Aorta (tissue), 5 donors: ENCODE results near the gene GNGT1. TPM values are rescaled to one million over a fixed set of nuclear protein-coding genes. Genes with fewer than 3 reads are reported as not detected.

ENCODE experiments used
- ATAC-seq: fragments of 200-7000 bp; cut with Tn5 transposase; one replicate; pipeline ENCODE4 v1.9.1; 2022; ENCODE audit warnings: moderate library complexity; ENCODE audit not compliant: low FRiP score
- DNase-seq, 2 donors: peaks; one replicate each; pipeline ENCODE4 v3.0.0-alpha.2; 2020
- H3K27ac ChIP-seq, 2 donors: one replicate each; pipeline ENCODE4 v1.5.1; 2013; ENCODE audit warnings: low read length in 2 of 2, mild to moderate bottlenecking in 2 of 2, moderate library complexity in 2 of 2, control low read depth in 1 of 2, inconsistent platforms in 1 of 2, low read depth in 1 of 2
- H3K27me3 ChIP-seq, 2 donors: one replicate each; pipeline ENCODE4 v1.6.1; 2013; ENCODE audit warnings: control low read depth in 1 of 2, low read length in 1 of 2, mild to moderate bottlenecking in 1 of 2, moderate library complexity in 1 of 2; ENCODE audit not compliant: insufficient read depth in 2 of 2, control insufficient read depth in 1 of 2
- H3K36me3 ChIP-seq, 2 donors: one replicate each; pipeline ENCODE4 v1.6.1; 2013; ENCODE audit warnings: control low read depth in 1 of 2, low read length in 1 of 2, mild to moderate bottlenecking in 1 of 2; ENCODE audit not compliant: insufficient read depth in 2 of 2, control insufficient read depth in 1 of 2
- H3K4me1 ChIP-seq, 2 donors: one replicate each; pipeline ENCODE4 v1.6.1; 2013; ENCODE audit warnings: low read length in 2 of 2, control low read depth in 1 of 2, mild to moderate bottlenecking in 1 of 2, moderate library complexity in 1 of 2; ENCODE audit not compliant: insufficient read depth in 2 of 2, control insufficient read depth in 1 of 2
- H3K4me3 ChIP-seq, 2 donors: one replicate each; pipeline ENCODE4 v1.5.1; 2013; ENCODE audit warnings: low read length in 2 of 2, control low read depth in 1 of 2, mild to moderate bottlenecking in 1 of 2
- H3K9me3 ChIP-seq: one replicate; pipeline ENCODE4 v1.6.1; 2013; ENCODE audit warnings: mild to moderate bottlenecking, low read length; ENCODE audit not compliant: control insufficient read depth
- WGBS, 2 donors: extraction: QIAGEN DNeasy Blood & Tissue Kit; methylation state at CpG; one replicate each; pipeline ENCODE4 v1.1.7; 2013; 5-methylcytosine and 5-hydroxymethylcytosine counted together
- intact Hi-C, 2 donors: fragments of 100-400 bp; cut with DNase I; formaldehyde crosslinking; loops; one replicate each; pipeline versions ENCODE4 v1.14.2 to v1.15.0; 2022
- long read RNA-seq, 2 donors: library from polyadenylated mRNA; unstranded; transcript quantifications; one replicate each; pipeline ENCODE4 v2.0.0, GENCODE V29; 2020 to 2021
- polyA plus RNA-seq, 2 donors: library from polyadenylated mRNA; stranded (reverse); fragments of 200-250 nt; gene quantifications; one replicate each; pipeline ENCODE4 v1.2.3, GENCODE V29; 2013
- total RNA-seq, 2 donors: library from RNA; stranded (reverse); fragmentation: NEBNext Ultra II Directional; extraction: Animal tissue kit (Norgen Biotek cat#: 25700); gene quantifications; one replicate each; pipeline ENCODE4 v1.2.1, GENCODE V29; 2021
- donor health status: healthy with polysubstance abuse.
- donor health status: Bipolar disorder and iron deficiency.
- donor health status: DM: no; HTN: no; CAD: no.
- donor health status: DM: no; HTN: no; CAD: no.
- donor health status: DM: yes; HTN: yes; CAD: no.

GNGT1 gene
- total RNA-seq (not detected), polyA plus RNA-seq (not detected)
- long read RNA-seq, donor 1, result 0 reads
- long read RNA-seq, donor 2, result 0 reads

DNA sequence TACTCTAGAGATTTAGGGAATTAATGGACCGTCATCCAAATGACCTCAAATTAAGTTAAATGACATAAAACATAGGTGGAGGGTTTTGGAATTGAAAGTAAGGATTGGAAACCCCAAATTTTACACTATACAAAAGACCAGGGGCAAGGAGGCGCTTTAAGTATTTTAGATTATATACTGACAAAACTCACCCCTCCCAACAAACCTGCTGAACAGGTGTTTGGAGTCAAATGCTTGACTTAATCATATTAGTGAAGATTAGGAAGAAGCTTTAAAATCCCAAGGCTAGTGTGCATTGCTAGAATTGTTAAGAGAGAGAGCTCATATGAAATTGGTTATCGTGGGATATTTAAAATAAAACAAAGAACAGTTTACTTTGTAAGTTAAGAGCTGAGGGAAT, at the start of gene GNGT1:
Gene GNGT1 (plus strand): TSS at position 301 of the 400 bp plus-strand sequence. CDS start 180 bp downstream, outside the sequence.
- H3K36me3 ChIP-seq, result no peaks in the 10 kb centered on the region
- no peak for DNase-seq
- intact Hi-C loops, result no loop called here
- H3K27ac ChIP-seq, result no peak within 1 kb of the TSS
- WGBS, 2 donors, result 66 to 67% methylated on average over 3 of the region's 3 CpGs
- no peak for ATAC-seq
- no peaks in the 10 kb centered on the region for H3K27me3 ChIP-seq
- no peak within 1 kb of the TSS for H3K4me3 ChIP-seq
- H3K9me3 ChIP-seq, result no peaks in the 10 kb centered on the region
- H3K4me1 ChIP-seq, result no peaks in the 10 kb centered on the region

DNA sequence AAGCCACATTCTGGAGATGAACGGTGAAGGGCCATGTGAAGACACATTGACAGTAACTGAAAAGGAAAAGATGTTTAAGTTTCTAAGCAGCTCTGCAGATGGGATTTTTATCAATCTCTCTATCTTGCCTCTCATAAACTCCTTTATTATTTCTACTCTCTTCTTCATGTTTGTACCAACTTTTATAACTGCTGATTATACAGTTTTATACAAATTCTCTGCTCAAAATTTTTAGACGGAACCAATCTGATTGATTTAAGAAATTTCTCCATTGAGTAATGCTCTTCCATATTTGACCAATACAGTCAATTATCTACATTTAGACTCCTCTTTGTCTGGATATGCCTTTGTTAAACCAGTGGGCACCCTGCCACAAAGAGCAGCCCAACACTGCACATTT, 47.5 kb upstream of the GNGT1 start:
- Histone ChIP-seq H3K9me3 (no peaks in the 10 kb centered on the region), H3K4me1 (no peaks in the 10 kb centered on the region), H3K4me3 (no peak overlapping the region), H3K36me3 (no peaks in the 10 kb centered on the region), H3K27ac (no peak overlapping the region), H3K27me3 (no peaks in the 10 kb centered on the region)
- WGBS, 2 donors, result 92 to 96% methylated on average over 2 of the region's 2 CpGs
- DNase-seq (no peak), ATAC-seq (no peak)
- intact Hi-C loops, result no loop called here

- Histone ChIP-seq H3K4me1 (no peaks in the 10 kb centered on the region), H3K36me3 (no peaks in the 10 kb centered on the region), H3K9me3 (no peaks in the 10 kb centered on the region), H3K27me3 (no peaks in the 10 kb centered on the region), H3K27ac (no peak overlapping the region), H3K4me3 (no peak overlapping the region)
- DNase-seq (no peak), ATAC-seq (no peak)
- intact Hi-C loops, result no loop called here
- WGBS, 2 donors, result 92 to 94% methylated on average over 1 of the region's 1 CpG
Measured at GRCh38 chr7:93860261-93860660, 46.1 kb upstream of the GNGT1 start.

- H3K27me3 ChIP-seq, result no peaks in the 10 kb centered on the region
- H3K4me3 ChIP-seq, result no peak overlapping the region
- intact Hi-C loops, result no loop called here
- no peak overlapping the region for H3K27ac ChIP-seq
- ATAC-seq (no peak), DNase-seq (no peak)
- no peaks in the 10 kb centered on the region for H3K4me1 ChIP-seq
- whole genome bisulfite sequencing, 2 donors, result 84 to 88% methylated on average over 4 of the region's 4 CpGs
- no peaks in the 10 kb centered on the region for H3K9me3 ChIP-seq
- H3K36me3 ChIP-seq, result no peaks in the 10 kb centered on the region
Measured at GRCh38 chr7:93861325-93861949, 44.9 kb upstream of the GNGT1 start.

DNA sequence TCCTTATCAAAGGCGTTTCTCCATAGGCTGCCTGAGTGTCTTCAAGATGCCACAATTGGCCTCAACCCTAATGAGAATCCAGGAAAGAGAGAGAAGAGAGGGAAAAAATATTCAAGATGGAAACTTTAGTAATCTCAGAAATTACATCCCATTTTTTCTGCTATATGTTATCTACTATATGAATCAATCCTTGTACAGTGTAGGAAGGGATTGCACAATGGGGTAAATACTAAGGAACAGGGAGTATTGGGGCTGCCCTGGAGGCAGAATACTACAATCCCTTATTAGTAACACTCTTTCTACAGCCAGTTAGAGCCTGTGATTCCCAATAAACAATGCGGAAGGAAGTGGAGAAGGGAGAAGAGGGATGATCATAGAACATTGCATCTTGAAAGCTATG, 43.7 kb upstream of the GNGT1 start:
- intact Hi-C loops, result no loop called here
- no peak overlapping the region for H3K4me3 ChIP-seq
- DNase-seq, result no peak
- ATAC-seq, result no peak
- no peaks in the 10 kb centered on the region for H3K27me3 ChIP-seq
- H3K27ac ChIP-seq, result no peak overlapping the region
- no peaks in the 10 kb centered on the region for H3K36me3 ChIP-seq
- no peaks in the 10 kb centered on the region for H3K4me1 ChIP-seq
- no peaks in the 10 kb centered on the region for H3K9me3 ChIP-seq
- 76 to 88% methylated on average over 2 of the region's 2 CpGs for WGBS, 2 donors

DNA sequence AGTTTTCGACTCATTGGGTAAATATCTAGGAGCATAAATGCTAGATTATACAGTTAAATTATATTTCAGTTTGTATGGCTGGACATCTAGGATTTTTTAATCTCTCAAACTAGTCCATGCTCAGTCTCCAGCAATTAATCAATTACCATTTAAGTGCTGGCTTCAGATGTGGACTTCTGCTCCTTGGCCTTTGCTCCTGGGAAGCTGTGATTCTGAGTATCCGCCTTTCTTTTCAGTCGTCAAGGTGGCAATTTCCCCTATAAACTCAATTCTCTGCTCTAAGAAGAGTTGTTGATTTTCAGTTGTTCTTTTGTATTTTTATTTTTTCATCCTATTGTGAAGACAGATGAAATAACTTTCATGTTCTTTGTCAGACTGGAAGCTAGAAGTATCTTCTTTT, 39.5 kb upstream of the GNGT1 start:
- intact Hi-C loops, result no loop called here
- WGBS, 2 donors, result 91 to 95% methylated on average over 3 of the region's 3 CpGs
- no peaks in the 10 kb centered on the region for H3K4me1 ChIP-seq
- no peak overlapping the region for H3K4me3 ChIP-seq
- H3K9me3 ChIP-seq, result no peaks in the 10 kb centered on the region
- no peak overlapping the region for H3K27ac ChIP-seq
- ATAC-seq, result no peak
- DNase-seq, result no peak
- H3K27me3 ChIP-seq, result no peaks in the 10 kb centered on the region
- no peaks in the 10 kb centered on the region for H3K36me3 ChIP-seq

GRCh38 chr7:93873998-93874574, 32.3 kb upstream of the GNGT1 start:
- no peaks in the 10 kb centered on the region for H3K27me3 ChIP-seq
- H3K9me3 ChIP-seq, result peaks cover 1% of the 10 kb centered on the region
- DNase-seq (no peak), ATAC-seq (no peak)
- intact Hi-C loops, result no loop called here
- WGBS, 2 donors, result 69 to 78% methylated on average over 1 of the region's 1 CpG
- no peaks in the 10 kb centered on the region for H3K4me1 ChIP-seq
- H3K4me3 ChIP-seq, result no peak overlapping the region
- H3K27ac ChIP-seq, result no peak overlapping the region
- no peaks in the 10 kb centered on the region for H3K36me3 ChIP-seq

- H3K27me3 ChIP-seq, result no peaks in the 10 kb centered on the region
- intact Hi-C loops, result no loop called here
- 88 to 89% methylated on average over 3 of the region's 3 CpGs for WGBS, 2 donors
- no peak overlapping the region for H3K27ac ChIP-seq
- peaks cover 1% of the 10 kb centered on the region for H3K9me3 ChIP-seq
- no peak overlapping the region for H3K4me3 ChIP-seq
- no peak for DNase-seq
- ATAC-seq, result no peak
- H3K4me1 ChIP-seq, result no peaks in the 10 kb centered on the region
- no peaks in the 10 kb centered on the region for H3K36me3 ChIP-seq
Measured at GRCh38 chr7:93877742-93878141, 28.6 kb upstream of the GNGT1 start.

GRCh38 chr7:93879356-93879755, 27.0 kb upstream of the GNGT1 start:
- no peak for DNase-seq
- ATAC-seq, result no peak
- H3K4me1 ChIP-seq, result no peaks in the 10 kb centered on the region

More at GRCh38 chr7:93879356-93879755, 27.0 kb upstream of the GNGT1 start:
- intact Hi-C loops, result no loop called here
- Histone ChIP-seq H3K27me3 (no peaks in the 10 kb centered on the region), H3K9me3 (no peaks in the 10 kb centered on the region), H3K4me3 (no peak overlapping the region), H3K27ac (no peak overlapping the region), H3K36me3 (no peaks in the 10 kb centered on the region)
